A673 (cell line): ENCODE data around the gene FOXO3. TPM values are rescaled to one million over a fixed set of nuclear protein-coding genes. Genes with fewer than 3 reads are reported as not detected.

Source experiments
- BruUV-seq: library from RNA; stranded (reverse); fragments of 400-500 nt; replicated peaks from 2 replicates; lab custom pipeline; 2021; lab: Mats Ljungman, UMichigan
- CTCF ChIA-PET: fragments of 300-600 bp; sonication (Branson Sonifier 250); formaldehyde crosslinking; loops from one replicate; lab custom pipeline; 2022; ENCODE audit warnings: antibody characterized with exemption; lab: Charles Lee
- POLR2A ChIA-PET: fragments of 300-600 bp; sonication (Branson Sonifier 250); formaldehyde crosslinking; loops from one replicate; lab custom pipeline; 2022; ENCODE audit warnings: antibody characterized with exemption; ENCODE audit not compliant: low non-redundant PET; lab: Charles Lee
- DNase-seq: peaks from one replicate; pipeline ENCODE4 v3.0.0-alpha.2; 2015; ENCODE audit warnings: low spot score
- H3K27ac ChIP-seq: fragments of 200-600 bp; sonication (generic); 2 replicates; pipeline ENCODE4 v1.5.1; 2016; ENCODE audit warnings: mixed run types, low read depth, mild to moderate bottlenecking, mixed read lengths, antibody characterized with exemption, low read length; ENCODE audit not compliant: poor library complexity, severe bottlenecking
- H3K27me3 ChIP-seq: fragments of 200-600 bp; sonication (generic); replicated peaks from 2 replicates; pipeline ENCODE4 v1.6.1; 2017; ENCODE audit warnings: mixed run types, low read depth, mild to moderate bottlenecking, mixed read lengths, antibody characterized with exemption, low read length; ENCODE audit not compliant: insufficient read depth, poor library complexity
- H3K36me3 ChIP-seq: fragments of 200-600 bp; sonication (generic); 2 replicates; pipeline ENCODE4 v1.6.1; 2016; ENCODE audit warnings: mixed run types, mild to moderate bottlenecking, mixed read lengths, antibody characterized with exemption, low read length; ENCODE audit not compliant: insufficient read depth, poor library complexity, severe bottlenecking
- H3K4me1 ChIP-seq: fragments of 200-600 bp; sonication (generic); 2 replicates; pipeline ENCODE4 v1.6.1; 2017; ENCODE audit warnings: mixed run types, mild to moderate bottlenecking, mixed read lengths, antibody characterized with exemption, low read length; ENCODE audit not compliant: insufficient read depth, poor library complexity, severe bottlenecking
- H3K4me3 ChIP-seq: fragments of 200-600 bp; sonication (generic); 2 replicates; pipeline ENCODE4 v1.5.1; 2016; ENCODE audit warnings: low read depth, mixed run types, mild to moderate bottlenecking, mixed read lengths, low read length; ENCODE audit not compliant: poor library complexity, severe bottlenecking
- H3K9me3 ChIP-seq: fragments of 200-600 bp; sonication (generic); 2 replicates; pipeline ENCODE4 v1.6.1; 2016; ENCODE audit warnings: mixed run types, low read depth, mild to moderate bottlenecking, mixed read lengths, antibody characterized with exemption, low read length; ENCODE audit not compliant: poor library complexity, severe bottlenecking
- EZH2 ChIP-seq: fragments of 200-600 bp; sonication (generic); IDR thresholded peaks from 2 replicates; pipeline ENCODE4 v1.6.1; 2017; ENCODE audit warnings: borderline replicate concordance, low read depth, mild to moderate bottlenecking, mixed read lengths, antibody characterized with exemption, low read length; ENCODE audit not compliant: poor library complexity, severe bottlenecking
- intact Hi-C: fragments of 100-400 bp; cut with micrococcal nuclease; formaldehyde crosslinking; loops from one replicate; pipeline ENCODE4 v1.10.0; 2022; ENCODE audit not compliant: unreplicated experiment
- total RNA-seq: library from RNA; stranded (reverse); gene quantifications from 2 replicates; pipeline ENCODE4 v1.2.3, GENCODE V29; 2021
- TF ChIP-seq, protein P1 (sequence below): fragments of 300-800, 200-600 bp; sonication (generic); conservative IDR thresholded peaks from 2 replicates; pipeline ENCODE4 v1.5.1; 2017; ENCODE audit warnings: low read depth, mild to moderate bottlenecking, antibody characterized with exemption, low read length, moderate library complexity, mixed read lengths

The FOXO3 gene
- total RNA-seq, 1 experiment from 2014 or later = 16.8 TPM

DNA sequence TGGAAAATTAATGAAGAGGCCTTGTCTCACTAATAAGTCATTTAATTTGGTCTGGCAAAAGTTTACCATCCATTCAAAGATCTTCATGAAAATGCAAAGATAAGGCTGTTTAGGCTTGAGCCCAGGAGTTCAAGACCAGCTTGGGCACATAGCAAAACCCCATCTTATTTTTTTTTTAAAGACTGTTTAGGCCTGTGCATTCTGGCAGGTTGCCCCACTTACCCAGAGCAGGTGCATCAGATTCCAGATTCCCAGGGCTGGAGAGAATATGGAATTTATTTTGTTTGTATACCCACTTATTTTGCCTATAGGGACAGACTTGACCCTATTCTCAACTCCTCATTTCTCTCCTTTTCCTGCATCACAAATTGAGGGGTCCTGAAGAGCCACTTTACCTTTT is 5.7 kb downstream of the FOXO3 start:
- no peaks in the 10 kb centered on the region for H3K27me3 ChIP-seq
- no peak for DNase-seq
- H3K36me3 ChIP-seq = no peaks in the 10 kb centered on the region
- BruUV-seq = no TSS peak
- H3K4me3 ChIP-seq = no peak overlapping the region
- ChIA-PET CTCF (no interaction called here), POLR2A (no interaction called here)
- peaks cover 26% of the 10 kb centered on the region for H3K4me1 ChIP-seq
- H3K9me3 ChIP-seq = no peaks in the 10 kb centered on the region
- intact Hi-C loops = no loop called here
- TF ChIP-seq EZH2 = no peak
- TF ChIP-seq, protein P1, sequence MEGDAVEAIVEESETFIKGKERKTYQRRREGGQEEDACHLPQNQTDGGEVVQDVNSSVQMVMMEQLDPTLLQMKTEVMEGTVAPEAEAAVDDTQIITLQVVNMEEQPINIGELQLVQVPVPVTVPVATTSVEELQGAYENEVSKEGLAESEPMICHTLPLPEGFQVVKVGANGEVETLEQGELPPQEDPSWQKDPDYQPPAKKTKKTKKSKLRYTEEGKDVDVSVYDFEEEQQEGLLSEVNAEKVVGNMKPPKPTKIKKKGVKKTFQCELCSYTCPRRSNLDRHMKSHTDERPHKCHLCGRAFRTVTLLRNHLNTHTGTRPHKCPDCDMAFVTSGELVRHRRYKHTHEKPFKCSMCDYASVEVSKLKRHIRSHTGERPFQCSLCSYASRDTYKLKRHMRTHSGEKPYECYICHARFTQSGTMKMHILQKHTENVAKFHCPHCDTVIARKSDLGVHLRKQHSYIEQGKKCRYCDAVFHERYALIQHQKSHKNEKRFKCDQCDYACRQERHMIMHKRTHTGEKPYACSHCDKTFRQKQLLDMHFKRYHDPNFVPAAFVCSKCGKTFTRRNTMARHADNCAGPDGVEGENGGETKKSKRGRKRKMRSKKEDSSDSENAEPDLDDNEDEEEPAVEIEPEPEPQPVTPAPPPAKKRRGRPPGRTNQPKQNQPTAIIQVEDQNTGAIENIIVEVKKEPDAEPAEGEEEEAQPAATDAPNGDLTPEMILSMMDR = no peak
- no peak overlapping the region for H3K27ac ChIP-seq

GRCh38 chr6:108568101-108568500 is 7.4 kb downstream of the FOXO3 start:
- intact Hi-C loops = no loop called here
- H3K9me3 ChIP-seq = no peaks in the 10 kb centered on the region
- no TSS peak for BruUV-seq

DNA sequence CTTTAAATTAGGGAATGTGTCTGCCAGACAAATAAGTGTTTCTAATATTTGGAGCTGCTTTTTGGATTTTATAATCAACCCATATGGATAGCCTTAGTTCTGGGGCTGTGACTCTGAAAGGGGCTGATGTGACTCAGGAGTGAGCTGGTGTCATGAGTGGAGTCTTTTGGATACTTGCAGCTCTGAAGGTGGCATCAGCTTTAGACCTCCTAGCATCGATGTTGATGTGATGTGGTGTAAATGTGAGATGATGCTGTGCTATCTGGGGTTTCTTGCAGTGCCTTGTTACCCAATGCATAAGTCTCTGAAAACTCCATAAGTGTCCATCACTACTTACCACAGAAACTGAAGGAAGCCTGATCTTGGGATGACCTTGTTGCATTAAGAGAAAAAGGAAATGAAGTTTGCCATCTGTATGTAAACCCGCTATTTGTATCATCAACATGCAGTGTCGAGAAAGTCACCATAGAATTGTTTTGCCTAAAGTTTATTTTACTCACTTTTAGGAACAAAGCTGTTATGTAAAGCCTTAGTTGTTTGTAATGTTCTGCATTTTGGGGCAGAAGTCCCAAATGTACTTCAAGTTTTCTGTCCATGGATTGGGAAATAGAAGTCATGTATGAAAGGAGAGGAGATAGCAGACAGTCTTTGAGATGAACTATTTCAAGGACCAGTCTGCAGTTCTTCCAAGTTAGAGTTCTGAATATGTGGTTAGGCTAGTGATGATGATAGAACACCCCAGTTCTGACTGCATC is 8.0 kb downstream of the FOXO3 start:
- Histone ChIP-seq H3K27me3 (no peaks in the 10 kb centered on the region), H3K4me1 (peaks cover 14% of the 10 kb centered on the region), H3K9me3 (no peaks in the 10 kb centered on the region), H3K36me3 (no peaks in the 10 kb centered on the region), H3K27ac (no peak overlapping the region), H3K4me3 (no peak overlapping the region)
- no TSS peak for BruUV-seq
- no peak for DNase-seq
- ChIA-PET CTCF (no interaction called here), POLR2A (no interaction called here)
- no peak for TF ChIP-seq EZH2
- TF ChIP-seq, protein P1 = no peak
- intact Hi-C loops = no loop called here

More at GRCh38 chr6:108568101-108568500, 7.4 kb downstream of the FOXO3 start:
- ChIA-PET CTCF (no interaction called here), POLR2A (interaction anchor here (0.7 kb wide), 1 partner anchor 1994 kb away, joined by 4 read pairs; no protein-coding TSS in a partner anchor)
- TF ChIP-seq, protein P1 = no peak
- TF ChIP-seq EZH2 = no peak
- Histone ChIP-seq H3K36me3 (no peaks in the 10 kb centered on the region), H3K27me3 (no peaks in the 10 kb centered on the region), H3K4me3 (no peak overlapping the region), H3K27ac (no peak overlapping the region), H3K4me1 (peaks cover 14% of the 10 kb centered on the region)
- DNase-seq = no peak
